GM04504 (cell line): ENCODE measurements around the gene MEF2D.

Source experiments
- DNase-seq: peaks from one replicate; pipeline ENCODE4 v3.0.0-alpha.2; 2012; ENCODE audit warnings: low read depth

Gene MEF2D

GRCh38 chr1:156468693-156469345 lies 31.8 kb downstream of the MEF2D start:
- DNase-seq: no peak

- no peak for DNase-seq
These were observed 32.7 kb downstream of the MEF2D start for GRCh38 chr1:156467906-156468305.

- DNase-seq: no peak
These were observed 33.2 kb downstream of the MEF2D start for GRCh38 chr1:156467385-156467784.

GRCh38 chr1:156465747-156466365 lies 34.7 kb downstream of the MEF2D start:
- DNase-seq: no peak

GRCh38 chr1:156464825-156465452 lies 35.6 kb downstream of the MEF2D start:
- DNase-seq: no peak

GRCh38 chr1:156464335-156464734 lies 36.2 kb downstream of the MEF2D start:
- DNase-seq: no peak

GRCh38 chr1:156463874-156464273 lies 36.7 kb downstream of the MEF2D start:
- no peak for DNase-seq

GRCh38 chr1:156462954-156463795 lies 37.4 kb downstream of the MEF2D start:
- DNase-seq: no peak

- DNase-seq: no peak
These were observed 38.6 kb downstream of the MEF2D start for GRCh38 chr1:156461781-156462647.

- DNase-seq: no peak
These were observed 39.5 kb downstream of the MEF2D start for GRCh38 chr1:156461109-156461508.

GRCh38 chr1:156460525-156460924 lies 40.0 kb downstream of the MEF2D start:
- no peak for DNase-seq

- no peak for DNase-seq
These were observed 42.4 kb downstream of the MEF2D start for GRCh38 chr1:156458181-156458503.

- DNase-seq: peak; percentile 98
These were observed 43.7 kb downstream of the MEF2D start for GRCh38 chr1:156456625-156457465.

- DNase-seq: no peak
These were observed 45.2 kb downstream of the MEF2D start for GRCh38 chr1:156455362-156455761.

- no peak for DNase-seq
These were observed 47.7 kb downstream of the MEF2D start for GRCh38 chr1:156452907-156453306.

GRCh38 chr1:156451505-156452160 lies 48.9 kb downstream of the MEF2D start:
- no peak for DNase-seq

- DNase-seq: no peak
These were observed 52.2 kb downstream of the MEF2D start for GRCh38 chr1:156448134-156448967.

- peak; percentile 55 for DNase-seq
These were observed 54.7 kb downstream of the MEF2D start for GRCh38 chr1:156445789-156446263.

- no peak for DNase-seq
These were observed 56.1 kb downstream of the MEF2D start for GRCh38 chr1:156444407-156445001.
